ENCODE measurements around the gene NUDT16L1. TPM values are rescaled to one million over a fixed set of nuclear protein-coding genes. Genes with fewer than 3 reads are reported as not detected.

Gene NUDT16L1
- polyA plus RNA-seq, 1 experiment: 25.2 TPM

DNA sequence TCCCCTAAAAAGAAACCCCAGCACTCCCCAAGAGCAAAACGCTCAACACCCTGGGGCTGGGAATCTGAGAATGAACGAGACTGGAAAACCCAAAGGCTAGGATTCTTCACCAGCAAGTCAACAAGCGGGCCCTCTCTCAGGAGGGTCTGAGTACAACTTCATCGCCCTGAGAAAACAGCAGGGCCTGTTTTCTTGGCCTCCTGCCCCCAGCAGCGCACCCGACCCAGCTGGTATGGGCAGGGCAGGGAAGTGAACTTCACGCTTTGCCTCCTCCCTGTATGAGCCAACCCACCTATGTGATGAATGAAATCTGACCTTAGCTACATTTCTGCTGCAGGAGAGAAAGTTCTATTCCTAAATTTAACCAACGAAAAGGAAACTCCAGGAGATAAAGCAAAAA is 11.1 kb downstream of the NUDT16L1 start:
- DNase-seq (ENCODE audit: low read depth, low spot score): no peak
- CTCF ChIA-PET: interaction anchor here (0.6 to 1.0 kb wide), 2 partner anchors 9 kb away, joined by 3 read pairs; no protein-coding TSS in a partner anchor
- POLR2A ChIA-PET: no interaction called here
- no peak overlapping the region for H3K4me3 ChIP-seq (ENCODE audit: low read depth, low read length)
- H3K27me3 ChIP-seq (ENCODE audit: control insufficient read depth, insufficient read depth, low read length): no peaks in the 10 kb centered on the region
- no peak overlapping the region for H3K27ac ChIP-seq (ENCODE audit: low read depth, low read length)
- no peaks in the 10 kb centered on the region for H3K9me3 ChIP-seq (ENCODE audit: control insufficient read depth, insufficient read depth, low read length)
- TF ChIP-seq, protein P1, sequence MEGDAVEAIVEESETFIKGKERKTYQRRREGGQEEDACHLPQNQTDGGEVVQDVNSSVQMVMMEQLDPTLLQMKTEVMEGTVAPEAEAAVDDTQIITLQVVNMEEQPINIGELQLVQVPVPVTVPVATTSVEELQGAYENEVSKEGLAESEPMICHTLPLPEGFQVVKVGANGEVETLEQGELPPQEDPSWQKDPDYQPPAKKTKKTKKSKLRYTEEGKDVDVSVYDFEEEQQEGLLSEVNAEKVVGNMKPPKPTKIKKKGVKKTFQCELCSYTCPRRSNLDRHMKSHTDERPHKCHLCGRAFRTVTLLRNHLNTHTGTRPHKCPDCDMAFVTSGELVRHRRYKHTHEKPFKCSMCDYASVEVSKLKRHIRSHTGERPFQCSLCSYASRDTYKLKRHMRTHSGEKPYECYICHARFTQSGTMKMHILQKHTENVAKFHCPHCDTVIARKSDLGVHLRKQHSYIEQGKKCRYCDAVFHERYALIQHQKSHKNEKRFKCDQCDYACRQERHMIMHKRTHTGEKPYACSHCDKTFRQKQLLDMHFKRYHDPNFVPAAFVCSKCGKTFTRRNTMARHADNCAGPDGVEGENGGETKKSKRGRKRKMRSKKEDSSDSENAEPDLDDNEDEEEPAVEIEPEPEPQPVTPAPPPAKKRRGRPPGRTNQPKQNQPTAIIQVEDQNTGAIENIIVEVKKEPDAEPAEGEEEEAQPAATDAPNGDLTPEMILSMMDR (IDR thresholded peaks at IDR 0.05; ENCODE audit: low read depth, low read length): no peak

GRCh38 chr16:4704913-4705312 is 11.6 kb downstream of the NUDT16L1 start:
- POLR2A ChIA-PET: no interaction called here
- CTCF ChIA-PET: interaction anchor here (1.0 kb wide), 1 partner anchor 9 kb away, joined by 3 read pairs; no protein-coding TSS in a partner anchor
- Histone ChIP-seq H3K27ac (ENCODE audit: low read depth, low read length) (no peak overlapping the region), H3K4me3 (ENCODE audit: low read depth, low read length) (no peak overlapping the region), H3K27me3 (ENCODE audit: control insufficient read depth, insufficient read depth, low read length) (no peaks in the 10 kb centered on the region), H3K9me3 (ENCODE audit: control insufficient read depth, insufficient read depth, low read length) (no peaks in the 10 kb centered on the region)
- TF ChIP-seq, protein P1 (IDR thresholded peaks at IDR 0.05; ENCODE audit: low read depth, low read length): no peak
- DNase-seq (ENCODE audit: low read depth, low spot score): no peak

DNA sequence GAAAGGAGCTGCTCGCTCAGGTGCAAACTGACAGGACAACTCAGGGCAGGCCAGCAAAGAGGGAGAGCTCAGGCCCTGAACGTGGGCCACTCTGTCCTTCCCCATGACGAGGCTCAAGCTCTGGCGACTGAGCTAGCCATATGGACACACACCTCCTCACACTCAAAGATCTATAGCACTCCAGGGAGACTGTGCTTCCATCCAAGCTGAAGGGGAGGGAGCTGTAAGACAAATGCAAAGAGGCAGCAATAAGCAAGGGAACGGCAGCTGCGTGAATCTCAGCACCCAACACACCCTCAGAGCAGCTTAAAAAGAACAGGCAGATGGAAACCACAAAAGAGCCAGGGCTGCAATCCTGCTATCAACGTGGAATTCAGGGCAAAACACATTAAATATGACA is 13.5 kb downstream of the NUDT16L1 start:
- DNase-seq (ENCODE audit: low read depth, low spot score): no peak
- no peak overlapping the region for H3K27ac ChIP-seq (ENCODE audit: low read depth, low read length)
- TF ChIP-seq, protein P1 (IDR thresholded peaks at IDR 0.05; ENCODE audit: low read depth, low read length): no peak
- H3K4me3 ChIP-seq (ENCODE audit: low read depth, low read length): no peak overlapping the region
- ChIA-PET CTCF (interaction anchor here (1.1 kb wide), 1 partner anchor 11 kb away, joined by 3 read pairs; no protein-coding TSS in a partner anchor), POLR2A (interaction anchor here (1.1 kb wide), 1 partner anchor 12 kb away, joined by 4 read pairs; no protein-coding TSS in a partner anchor)
- H3K9me3 ChIP-seq (ENCODE audit: control insufficient read depth, insufficient read depth, low read length): no peaks in the 10 kb centered on the region
- no peaks in the 10 kb centered on the region for H3K27me3 ChIP-seq (ENCODE audit: control insufficient read depth, insufficient read depth, low read length)

DNA sequence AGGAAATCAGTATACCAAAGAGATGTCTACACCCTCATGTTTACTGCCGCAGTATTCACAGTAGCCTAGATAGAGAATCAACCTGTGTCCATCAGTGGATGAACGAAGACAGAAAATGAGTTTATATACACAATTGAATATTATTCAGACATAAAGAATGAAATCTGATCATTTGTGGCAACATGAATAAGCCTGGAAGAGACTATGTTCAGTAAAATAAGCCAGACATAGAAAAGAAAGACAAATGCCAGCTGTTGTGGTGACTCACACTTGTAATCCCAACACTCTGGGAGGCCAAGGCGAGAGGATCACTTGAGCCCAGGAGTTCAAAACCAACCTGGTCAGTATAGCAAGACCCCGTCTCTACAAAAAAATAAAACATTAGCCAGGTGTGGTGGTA is 16.1 kb downstream of the NUDT16L1 start:
- Histone ChIP-seq H3K9me3 (ENCODE audit: control insufficient read depth, insufficient read depth, low read length) (no peaks in the 10 kb centered on the region), H3K27me3 (ENCODE audit: control insufficient read depth, insufficient read depth, low read length) (no peaks in the 10 kb centered on the region), H3K27ac (ENCODE audit: low read depth, low read length) (peak overlapping the region; percentile 47), H3K4me3 (ENCODE audit: low read depth, low read length) (no peak overlapping the region)
- TF ChIP-seq, protein P1 (IDR thresholded peaks at IDR 0.05; ENCODE audit: low read depth, low read length): no peak
- CTCF ChIA-PET: interaction anchor here (1.2 to 1.5 kb wide), 2 partner anchors 15 to 85 kb away, joined by 3 to 4 read pairs; partner anchors contain the start of gene MGRN1
- POLR2A ChIA-PET: no interaction called here
- no peak for DNase-seq (ENCODE audit: low read depth, low spot score)

DNA sequence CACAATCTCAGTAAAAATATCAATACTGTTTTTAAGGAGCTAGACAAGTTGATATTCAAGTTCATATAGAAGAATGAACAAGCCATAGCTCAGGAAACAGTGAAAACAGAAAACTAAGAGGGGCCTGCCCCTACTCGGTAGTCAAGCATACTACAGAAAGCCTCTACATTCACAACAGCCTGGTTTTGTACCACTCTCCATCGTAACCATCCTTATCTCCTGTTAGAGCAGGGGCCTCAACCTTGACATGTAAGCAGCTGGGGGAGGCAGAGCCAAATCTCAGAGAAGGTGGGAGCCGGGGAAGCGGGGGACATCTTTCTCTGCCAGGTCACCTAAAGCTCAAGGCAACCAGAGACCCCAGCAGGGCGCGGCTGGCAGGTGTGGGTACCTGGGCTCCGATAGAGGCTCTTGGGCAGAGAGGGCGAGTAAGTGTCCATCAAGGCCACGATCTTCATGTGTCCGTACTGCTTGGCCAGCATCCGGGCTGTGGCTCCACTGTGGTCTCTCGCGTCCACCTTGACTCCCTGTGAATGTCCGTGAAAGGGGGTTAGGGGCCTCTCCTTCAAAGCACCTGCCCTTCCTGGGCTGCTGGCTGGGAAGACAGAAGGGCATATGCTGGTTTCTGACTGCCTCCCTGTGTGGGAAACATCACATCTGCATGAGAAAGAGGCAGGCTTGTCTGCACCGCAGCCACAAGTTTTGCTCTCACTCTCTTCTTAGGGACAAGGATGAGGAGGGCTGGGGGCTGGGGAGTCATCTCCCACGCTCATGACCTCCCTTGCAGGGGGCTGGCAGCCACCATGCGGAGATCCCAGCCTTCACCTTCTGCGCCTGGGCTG is 20.5 kb downstream of the NUDT16L1 start:
- ChIA-PET POLR2A (no interaction called here), CTCF (interaction anchor here (0.7 to 1.5 kb wide), 2 partner anchors 10 to 192 kb away, joined by 3 to 8 read pairs; no protein-coding TSS in a partner anchor)
- no peak for DNase-seq (ENCODE audit: low read depth, low spot score)
- H3K4me3 ChIP-seq (ENCODE audit: low read depth, low read length): no peak overlapping the region
- no peak overlapping the region for H3K27ac ChIP-seq (ENCODE audit: low read depth, low read length)
- TF ChIP-seq, protein P1 (IDR thresholded peaks at IDR 0.05; ENCODE audit: low read depth, low read length): no peak
- no peaks in the 10 kb centered on the region for H3K27me3 ChIP-seq (ENCODE audit: control insufficient read depth, insufficient read depth, low read length)
- no peaks in the 10 kb centered on the region for H3K9me3 ChIP-seq (ENCODE audit: control insufficient read depth, insufficient read depth, low read length)
